HG03432 (cell line): ENCODE measurements around the gene B4GALT2.

Experiments used
- ATAC-seq: cut with Tn5 transposase; IDR thresholded peaks from one replicate; pipeline ENCODE4 v1.9.1; 2021; ENCODE audit warnings: mild to moderate bottlenecking, moderate library complexity; ENCODE audit not compliant: unreplicated experiment

Gene B4GALT2

DNA sequence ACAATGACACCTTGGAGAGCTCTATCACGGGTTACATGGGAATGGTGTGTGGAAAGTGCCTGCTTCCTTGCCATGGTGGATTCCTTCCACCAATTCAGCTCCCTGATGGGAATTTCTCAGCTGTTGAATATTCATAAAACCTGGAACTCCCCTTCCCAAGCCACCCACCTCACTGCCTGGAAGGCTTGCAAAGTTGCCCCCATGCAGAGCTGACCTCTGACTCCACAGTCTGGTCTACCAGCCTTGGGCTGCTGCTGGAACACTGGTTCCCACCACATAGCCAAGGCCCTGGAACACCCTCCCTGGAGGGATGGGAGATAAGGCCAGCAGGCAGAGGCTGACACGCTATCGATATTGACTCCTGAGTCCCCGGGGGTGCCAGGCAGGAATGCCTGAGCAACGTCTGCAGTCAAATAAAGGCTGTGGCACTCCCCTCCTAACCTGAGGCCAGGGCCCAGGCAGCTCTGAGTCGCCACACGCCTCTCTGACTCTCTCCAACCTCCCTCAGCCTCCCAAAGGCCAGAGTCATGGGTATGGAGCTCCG, 21.2 kb downstream of the B4GALT2 start:
- no peak for ATAC-seq

DNA sequence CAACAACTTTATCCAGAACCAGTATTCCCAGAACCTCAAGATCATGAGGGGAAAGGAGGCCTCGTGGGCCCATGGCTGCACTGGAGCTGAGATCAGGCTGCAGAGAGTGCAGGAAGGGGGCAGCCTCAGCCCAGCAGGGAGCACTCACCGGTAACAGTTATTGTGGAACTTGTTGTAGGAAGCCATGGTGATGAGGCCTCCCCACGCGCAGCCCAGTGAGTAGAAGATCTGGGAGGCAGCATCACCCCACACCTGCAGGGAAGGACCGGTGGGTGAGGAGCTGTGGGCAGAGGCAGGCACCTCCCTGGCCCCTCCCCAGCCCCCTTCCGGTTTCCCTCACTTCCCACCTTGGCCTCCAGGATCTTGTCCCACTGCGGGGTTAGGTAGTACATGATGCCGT, 23.2 kb downstream of the B4GALT2 start:
- no peak for ATAC-seq

DNA sequence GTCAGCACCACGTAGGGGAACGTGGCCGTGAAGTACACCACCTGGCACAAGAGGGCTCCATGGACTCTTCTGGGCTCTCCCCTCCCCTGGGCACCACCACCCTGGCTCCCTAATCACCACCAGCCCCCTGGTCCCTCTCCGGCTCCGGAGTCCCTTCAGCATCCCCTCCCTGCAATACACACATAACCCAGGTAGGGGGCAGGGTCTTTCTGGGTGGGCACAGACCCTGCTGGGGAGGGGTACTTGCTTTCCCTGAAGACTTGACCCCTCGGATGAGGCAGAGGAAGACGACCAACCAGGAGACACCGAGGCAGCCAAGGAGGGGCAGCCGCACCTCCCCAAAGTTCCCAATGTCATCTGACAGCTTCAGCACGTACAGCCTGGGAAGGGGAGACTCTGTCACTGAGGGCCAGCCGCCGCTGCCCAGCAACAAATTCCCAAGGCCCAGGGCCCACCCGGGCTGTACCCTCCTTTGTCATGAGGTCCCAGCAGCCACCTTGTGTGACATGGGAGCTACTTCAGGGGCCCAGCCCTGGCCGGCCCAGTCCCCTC, 23.7 kb downstream of the B4GALT2 start:
- ATAC-seq: no peak

DNA sequence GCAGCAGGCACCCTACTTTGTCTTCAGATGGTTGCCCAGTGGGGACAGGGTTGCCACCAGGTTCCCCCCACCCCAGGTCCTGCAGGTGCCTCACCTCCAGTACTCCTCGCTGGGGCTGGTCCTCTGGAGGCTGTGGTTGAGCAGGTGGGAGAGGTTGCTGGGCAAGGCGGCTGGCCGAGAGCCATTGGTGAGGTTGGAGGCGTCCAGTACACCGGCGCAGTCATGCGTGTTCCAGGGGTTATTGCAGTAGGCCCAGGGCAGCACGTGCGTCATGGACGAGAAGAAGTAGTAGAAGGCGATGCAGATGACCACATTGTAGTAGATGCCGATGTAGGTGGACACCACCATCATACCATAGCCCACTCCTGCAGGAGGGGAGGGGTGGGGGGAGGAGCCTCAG, 29.2 kb downstream of the B4GALT2 start:
- no peak for ATAC-seq

DNA sequence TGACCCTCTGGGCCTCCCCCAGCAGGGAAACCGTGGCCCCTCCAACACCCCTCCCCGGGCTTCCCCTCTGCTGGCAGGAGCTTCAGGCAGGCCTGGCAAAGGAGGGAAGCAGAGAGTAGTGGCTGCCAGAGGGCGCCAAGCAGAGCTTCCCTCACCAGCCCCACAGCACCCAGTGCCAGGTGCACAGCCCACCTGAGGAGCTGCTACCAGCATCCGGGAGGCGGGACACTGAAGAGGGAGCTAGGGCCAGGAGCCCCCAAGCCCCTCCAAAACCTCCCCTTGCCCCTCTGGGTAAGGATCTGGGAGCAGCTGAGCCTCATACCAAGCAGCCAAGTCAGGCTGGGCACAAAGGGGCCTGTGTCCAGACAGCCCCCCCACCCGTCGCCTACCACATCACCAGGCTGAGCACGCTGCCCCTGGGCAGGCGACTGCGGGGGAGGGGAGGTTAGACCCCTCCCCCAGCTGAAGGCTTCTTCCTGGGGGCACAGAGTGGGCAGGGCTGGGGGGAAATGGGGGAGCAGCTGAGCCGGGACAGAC, 32.0 kb downstream of the B4GALT2 start:
- ATAC-seq: no peak

DNA sequence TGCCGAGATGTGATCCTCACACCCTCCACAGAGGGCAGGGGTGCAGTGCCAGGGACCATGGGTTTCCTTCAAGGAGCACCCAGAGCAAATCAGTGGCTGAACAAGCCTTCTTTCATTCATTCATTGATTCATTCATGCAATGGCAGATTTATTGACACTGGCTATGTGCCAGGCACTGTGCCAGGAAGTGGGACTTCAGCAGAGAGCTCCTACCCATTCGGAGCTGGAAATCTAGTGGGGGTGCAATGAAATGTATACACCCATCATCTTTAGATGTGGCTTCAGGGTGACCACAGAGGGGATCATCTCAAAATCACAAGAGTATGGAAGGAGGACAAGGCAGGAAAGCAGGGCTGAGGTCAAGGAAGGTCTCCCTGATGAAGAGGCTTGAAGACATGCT, 33.4 kb downstream of the B4GALT2 start:
- ATAC-seq: no peak

DNA sequence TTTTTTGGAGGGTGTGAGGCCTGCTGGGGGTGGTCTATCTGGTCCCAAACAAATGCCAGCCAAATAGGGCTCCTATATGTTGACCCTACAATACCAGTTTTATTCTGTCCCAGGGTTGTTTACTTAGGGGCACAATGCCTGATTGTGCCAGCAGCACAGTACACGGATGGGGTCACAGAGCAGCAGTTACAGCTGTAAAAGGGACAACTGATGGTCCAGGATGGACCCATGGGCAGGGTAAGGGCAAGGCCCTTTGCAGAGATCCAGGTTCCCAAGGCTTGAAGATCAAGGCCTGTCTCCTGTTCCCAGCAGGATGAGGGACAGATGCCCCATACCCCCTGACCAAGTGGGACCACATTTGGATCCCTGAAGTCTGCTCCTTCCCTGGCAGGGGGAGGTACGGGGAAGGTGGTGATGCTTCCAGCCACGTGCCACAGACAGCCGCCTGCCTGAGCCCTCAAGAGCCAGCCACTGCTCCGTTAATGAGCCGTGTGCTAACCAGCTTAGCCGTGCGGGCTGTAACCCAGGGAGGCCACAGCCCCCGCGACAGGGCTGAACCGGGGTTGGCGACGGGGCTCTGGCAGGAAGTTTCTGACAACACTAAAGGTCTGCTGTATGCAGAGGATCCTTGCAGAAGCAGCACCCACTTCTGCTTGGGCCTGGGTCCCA, 34.1 kb downstream of the B4GALT2 start:
- ATAC-seq: no peak

DNA sequence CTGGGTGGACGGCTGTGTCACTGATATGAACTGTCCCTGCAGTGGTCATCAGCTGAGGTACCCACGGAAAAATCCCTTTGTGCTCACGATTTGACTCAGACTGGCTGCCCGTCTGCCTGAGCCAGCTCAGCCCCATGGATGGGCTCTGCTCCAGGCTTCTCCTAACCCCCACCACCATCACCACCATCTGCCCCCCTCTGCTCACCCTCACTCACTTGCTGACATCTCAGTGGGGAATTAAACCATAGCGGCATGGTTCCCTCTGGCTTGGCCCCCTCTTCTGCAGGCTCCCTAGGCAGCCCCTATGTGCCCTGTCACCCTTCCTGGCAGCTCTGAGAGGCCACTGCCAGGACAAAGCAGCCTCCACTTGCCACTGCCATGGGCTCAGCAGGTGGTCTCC, 34.9 kb downstream of the B4GALT2 start:
- no peak for ATAC-seq

DNA sequence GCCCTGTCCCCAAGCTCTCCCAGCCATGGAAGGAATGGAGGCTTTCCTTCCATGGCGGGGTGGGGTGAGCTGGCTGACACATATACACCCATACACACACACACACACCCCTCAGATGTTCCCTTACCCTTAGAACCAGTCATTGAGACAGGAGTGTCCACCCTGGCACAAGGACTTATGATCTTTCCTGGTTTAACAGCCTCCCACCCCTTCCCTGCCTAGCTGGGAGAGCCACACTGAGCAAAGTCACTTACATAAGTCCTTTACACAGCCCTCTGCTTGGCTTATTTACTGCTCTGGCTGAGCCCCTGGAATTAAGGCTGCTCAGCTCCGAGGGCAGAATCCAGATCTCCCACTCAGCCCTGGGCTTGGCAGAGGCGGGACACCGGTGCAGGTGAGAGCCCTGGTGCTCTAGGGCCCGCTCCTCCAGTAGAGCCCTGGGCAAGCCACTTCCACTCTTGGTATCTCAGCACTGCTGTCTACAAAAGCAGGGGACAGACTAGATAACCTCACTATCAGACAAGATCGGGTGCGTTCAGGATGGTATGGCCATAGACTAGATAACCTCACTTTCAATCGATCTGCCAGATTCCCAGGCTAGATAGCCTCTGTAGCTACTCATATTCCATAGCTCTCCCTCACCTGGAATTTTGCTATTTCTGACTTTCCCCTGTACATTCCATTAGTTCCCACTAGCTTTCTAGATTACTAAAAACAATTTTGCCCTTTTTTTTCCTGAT, 35.5 kb downstream of the B4GALT2 start:
- no peak for ATAC-seq

DNA sequence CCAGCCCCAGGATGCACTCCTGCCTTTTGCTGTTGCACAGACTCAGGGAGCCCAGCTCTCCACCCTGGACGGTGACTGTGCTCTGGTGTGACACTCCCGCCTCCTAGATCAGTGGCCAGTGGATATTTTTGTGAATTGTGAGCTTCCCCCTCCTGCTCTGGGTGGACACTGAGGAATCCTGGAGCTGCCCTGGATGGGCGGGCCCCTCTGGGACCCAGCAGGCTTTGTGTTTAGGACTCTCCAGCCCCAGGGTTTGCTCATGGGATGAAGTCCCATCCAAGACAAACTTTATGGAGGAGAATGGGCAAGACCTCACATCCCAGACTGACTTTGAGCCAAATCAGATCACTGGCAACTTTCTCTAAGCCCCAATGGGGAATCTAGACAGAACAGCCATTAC, 36.2 kb downstream of the B4GALT2 start:
- ATAC-seq: no peak

DNA sequence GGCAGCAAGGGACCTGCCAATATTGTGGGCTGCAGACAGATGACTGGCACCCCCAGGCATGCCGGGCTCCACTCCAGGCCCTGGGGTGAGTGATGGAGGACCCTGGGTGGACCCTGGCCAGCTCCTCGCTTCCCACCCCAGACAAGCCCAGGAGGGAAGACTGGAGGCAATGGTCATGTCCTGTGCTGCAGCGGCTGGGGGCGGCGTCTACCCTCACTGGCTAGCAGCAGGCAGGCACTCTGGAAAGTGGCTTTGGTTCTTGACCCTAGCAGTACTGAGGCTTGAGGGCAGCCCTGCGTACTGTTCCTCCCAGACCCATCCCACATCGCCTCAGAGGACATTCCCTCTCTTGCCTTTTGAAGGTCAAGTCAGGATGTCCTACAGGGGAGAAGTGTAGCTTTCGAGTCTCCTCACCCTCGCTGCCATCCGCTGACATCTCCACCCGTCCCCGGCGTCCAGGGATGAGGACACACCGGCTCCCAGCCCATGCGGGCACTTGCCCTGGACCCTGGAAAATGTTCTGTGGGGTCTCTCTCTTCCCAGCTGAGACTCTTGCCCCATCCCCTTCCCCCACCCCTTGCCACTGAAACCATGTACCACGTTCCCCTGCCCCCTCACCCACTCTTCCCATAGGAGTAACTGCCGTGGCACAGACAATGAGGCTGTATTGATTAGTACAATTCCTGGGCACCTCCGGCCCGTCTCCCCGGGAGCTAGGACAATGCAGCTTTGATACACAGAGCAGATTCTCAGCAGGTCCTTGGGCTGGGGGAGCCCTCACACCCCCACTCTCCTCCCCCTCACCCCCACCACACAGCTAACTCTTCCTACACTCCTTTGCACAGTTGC, 37.3 kb downstream of the B4GALT2 start:
- ATAC-seq: no peak

DNA sequence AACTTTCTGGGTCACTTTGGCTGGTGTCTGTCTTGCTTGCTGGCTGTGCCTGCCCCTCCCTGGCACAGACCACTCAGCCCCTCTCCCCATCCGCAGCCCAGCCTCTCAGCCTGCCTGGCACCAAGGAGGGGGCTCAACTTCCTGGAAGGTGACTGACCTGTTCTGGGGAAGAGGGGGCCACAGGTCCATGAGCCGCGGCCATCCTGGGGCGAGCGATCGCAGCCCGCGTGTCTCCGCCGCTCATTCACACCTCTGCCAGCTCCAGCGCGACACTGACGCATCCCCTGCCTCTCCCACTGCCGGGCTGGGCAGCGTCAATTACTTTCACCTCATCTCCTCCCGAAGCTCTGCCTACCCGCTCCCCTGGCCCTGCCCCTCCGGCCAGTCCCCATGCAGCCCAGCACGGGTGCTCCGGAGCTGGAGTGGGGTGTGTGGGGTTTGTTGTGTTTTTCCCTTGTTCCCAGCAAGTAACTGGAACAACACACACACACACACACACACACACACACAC, 37.9 kb downstream of the B4GALT2 start:
- no peak for ATAC-seq

DNA sequence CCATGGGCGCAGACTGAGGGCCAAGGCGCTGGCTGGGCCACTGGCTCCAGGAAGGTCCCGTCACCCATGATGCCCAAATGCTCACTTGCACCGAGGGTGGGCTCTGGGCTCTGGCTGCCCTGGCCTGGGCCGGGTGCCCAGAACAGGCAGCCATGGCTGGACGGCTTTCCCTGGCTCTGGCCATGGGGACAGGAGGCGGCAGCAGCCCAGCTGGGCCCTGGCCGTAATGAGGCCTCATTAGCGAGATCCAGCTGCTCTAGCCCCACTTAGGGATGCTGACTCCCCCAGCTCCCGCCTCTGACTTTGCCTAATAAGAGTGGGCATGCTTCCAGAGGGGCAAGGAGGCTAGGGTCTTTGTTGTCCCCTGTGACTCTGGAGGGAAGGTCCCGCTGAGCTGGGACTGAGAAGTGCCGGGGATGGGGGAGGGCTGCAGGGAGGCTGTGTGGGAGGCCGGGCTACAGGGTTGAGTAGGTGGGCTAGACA, 40.5 kb downstream of the B4GALT2 start:
- no peak for ATAC-seq

DNA sequence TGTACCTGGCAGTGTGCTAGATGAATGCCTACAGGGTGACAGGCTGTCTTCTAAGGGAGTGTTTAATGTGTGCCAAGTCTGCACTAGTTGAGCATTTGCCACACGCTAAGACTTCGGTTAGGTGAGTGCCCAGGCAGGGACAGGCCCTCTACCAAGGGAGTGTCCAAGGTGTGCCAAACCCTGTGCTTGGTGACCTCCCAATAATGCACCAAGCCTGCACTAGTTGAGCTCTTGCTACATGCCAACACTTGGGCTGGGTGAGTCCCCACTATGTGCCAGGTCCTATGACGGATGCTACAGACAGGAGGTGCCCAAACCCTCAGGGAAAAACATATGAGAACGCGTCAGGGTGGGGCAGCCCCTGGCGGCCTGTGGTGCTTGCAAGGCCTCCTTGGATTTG, 41.5 kb downstream of the B4GALT2 start:
- no peak for ATAC-seq

DNA sequence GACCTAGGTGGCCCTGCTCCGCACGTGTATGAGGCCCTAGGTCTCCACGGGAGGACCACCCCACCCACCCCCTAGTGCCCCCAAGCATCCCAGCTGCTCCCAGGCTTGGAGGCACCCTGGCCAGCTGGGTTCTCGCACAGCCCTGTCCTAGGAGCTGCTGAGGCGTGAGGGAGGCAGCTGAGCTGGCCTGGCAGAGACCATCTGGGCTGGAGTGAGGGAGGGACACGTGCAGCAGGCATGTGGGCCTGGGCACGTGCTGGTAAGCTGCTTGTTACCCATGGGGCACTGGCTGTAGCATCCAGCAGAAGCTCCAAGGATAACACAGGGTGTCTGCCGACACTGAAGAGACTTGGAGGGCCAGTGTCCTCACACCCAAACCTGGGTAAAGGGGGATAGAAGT, 42.1 kb downstream of the B4GALT2 start:
- ATAC-seq: no peak

DNA sequence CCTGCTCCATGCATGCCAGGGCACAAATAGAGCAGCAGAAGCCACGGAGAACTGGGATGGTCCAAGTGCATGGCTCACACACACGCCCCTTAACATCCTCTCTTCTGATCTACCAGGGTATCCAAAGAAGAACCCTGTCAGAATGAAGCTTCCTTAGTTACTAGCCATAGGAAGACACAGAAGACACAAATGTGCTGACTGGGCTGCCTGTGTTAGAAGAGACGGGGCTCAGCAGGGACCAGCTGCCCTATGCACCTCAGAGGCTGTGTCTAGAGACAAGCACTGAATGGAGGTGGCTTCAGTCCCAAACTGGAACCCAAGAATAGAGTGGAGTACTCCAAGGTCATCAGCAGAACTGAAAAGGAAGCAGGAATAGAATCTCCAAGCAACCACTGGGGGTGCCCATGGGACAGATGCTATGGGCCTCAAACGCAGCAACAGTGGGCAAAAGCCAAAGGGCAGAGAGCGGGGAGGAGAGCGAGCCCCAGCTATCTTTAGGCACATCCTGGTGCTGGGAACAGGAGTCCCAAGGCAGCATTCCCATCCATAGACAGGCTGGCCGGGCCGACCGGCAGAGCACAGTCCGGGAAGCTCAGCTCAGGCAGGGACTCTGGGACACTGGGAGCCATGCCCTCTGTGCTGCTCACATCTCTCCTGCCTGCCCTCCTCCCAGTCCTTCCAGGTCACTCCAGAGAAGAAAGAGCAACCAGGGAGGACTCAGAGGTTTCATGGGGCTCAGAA, 42.7 kb downstream of the B4GALT2 start:
- ATAC-seq: no peak

DNA sequence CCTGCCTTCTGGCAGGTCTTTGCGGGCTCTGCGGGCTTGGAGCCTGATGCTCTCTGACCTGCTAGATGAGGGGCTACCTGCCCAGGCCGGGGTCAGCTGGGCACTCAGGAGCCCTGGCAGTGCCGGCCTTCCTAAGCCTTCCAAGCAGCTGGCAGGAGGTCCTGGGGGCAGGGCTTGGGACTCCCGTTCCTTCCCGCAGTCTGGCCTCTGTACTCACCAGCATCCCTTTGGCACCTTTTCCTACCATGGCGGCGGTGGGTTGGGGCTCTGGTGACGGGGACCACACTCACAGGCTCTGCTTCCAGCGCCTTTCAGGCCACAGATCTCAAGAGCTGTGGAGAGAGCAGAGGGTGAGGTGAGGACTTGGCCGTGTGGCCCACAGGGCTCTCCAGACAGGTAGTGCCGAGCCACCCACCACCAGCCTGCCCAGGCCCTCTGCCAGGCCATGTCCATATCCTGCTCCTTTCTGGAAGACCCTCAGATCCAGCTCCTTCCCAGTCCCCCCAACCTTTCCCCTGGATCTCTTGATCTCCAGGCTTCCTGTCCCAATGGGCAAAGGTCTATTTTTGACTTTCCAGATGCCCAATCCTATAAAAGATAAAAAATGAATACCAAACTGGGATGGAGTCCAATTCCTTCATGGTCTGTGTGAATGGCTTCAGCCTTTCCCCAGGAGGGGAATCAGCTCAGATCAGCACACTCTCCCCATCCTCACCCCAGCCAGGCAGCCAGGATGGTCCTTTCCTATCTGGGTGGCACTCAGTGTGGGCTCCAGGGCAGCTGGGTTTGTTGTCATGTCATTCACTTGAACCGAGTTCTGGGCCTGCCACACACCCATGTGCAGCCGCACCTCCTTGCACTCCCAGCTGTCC, 45.3 kb downstream of the B4GALT2 start:
- ATAC-seq: no peak

DNA sequence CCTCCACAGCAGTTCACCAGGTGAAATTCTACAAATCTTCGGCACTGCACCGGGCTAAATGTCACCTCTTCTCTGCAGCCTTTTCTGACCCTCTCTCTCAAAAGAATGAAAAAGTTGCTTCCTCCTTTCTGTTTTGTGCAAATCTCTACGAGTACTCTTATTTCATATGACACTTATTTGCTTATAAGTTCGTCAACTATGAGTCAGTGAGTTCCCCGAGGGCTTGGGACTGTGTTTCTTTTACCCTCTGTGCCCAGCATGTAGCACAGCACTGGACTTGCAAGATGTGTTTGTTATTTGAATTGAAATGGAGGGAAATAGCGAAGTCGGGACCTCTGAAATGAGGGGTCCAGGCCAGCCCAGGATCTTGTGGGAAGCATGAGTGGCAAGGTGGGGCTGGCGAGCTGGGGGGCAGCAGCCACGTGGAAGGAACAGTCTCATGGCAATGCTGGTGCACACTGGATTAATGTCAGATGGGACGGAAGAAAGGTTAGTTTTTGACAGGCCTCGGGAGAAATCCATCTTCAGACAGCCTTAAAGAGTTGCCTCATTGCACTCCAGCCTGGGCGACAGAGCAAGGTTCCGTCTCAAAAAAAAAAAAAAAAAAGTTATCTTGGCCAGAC, 46.0 kb downstream of the B4GALT2 start:
- no peak for ATAC-seq

DNA sequence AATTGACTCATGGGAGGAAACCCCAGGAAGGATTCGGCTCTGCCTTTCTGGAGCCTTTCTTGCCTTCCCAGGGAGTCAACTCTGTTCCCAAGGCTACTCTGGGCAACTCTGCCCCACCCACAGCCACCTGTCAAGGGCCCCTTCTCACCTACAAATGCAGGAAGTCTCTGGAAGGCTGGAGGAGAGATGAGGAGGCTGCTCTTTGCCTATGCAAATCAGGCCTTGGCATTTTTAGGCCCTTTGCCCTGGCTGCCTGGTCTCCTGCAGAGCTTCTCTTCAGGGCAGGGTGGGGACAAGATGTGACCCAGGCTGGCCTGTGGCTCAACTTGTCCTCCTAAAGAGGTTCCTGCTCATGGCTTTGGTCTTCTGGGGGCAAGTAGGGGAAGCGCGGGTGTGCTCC, 46.8 kb downstream of the B4GALT2 start:
- no peak for ATAC-seq
